ENCODE results near the gene TNRC6A.

DNA sequence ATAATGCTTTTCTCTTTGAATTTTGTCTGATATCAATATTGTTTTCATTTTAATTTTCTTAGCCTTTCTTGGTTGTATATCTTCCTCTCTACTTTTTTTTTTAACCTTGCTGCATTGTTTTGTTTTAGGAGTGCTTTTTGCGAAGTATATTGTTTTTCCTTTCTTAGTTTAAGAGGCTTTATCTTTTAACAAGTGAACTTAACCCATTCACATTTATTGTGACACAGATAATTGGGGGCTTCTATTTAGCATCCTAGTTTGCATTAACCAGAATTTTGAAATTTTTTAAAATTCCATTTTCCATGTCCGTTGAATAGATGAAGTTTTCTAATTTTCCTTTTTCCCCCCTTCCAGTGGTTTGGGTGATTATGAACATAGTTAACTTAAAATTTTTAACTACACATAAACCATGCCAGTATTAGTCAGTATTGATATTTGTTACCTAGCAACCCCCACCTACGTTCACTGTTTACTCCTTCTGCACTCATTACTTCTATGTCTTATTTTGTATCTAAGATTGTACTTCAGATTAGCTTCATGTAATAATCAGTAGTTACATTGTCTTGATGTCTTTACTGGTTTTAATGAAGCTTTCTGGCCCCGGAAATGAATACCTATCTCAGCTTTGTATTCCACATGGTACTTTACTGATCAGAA is 44.4 kb downstream of the TNRC6A start:
- TF ChIP-seq, protein P1, sequence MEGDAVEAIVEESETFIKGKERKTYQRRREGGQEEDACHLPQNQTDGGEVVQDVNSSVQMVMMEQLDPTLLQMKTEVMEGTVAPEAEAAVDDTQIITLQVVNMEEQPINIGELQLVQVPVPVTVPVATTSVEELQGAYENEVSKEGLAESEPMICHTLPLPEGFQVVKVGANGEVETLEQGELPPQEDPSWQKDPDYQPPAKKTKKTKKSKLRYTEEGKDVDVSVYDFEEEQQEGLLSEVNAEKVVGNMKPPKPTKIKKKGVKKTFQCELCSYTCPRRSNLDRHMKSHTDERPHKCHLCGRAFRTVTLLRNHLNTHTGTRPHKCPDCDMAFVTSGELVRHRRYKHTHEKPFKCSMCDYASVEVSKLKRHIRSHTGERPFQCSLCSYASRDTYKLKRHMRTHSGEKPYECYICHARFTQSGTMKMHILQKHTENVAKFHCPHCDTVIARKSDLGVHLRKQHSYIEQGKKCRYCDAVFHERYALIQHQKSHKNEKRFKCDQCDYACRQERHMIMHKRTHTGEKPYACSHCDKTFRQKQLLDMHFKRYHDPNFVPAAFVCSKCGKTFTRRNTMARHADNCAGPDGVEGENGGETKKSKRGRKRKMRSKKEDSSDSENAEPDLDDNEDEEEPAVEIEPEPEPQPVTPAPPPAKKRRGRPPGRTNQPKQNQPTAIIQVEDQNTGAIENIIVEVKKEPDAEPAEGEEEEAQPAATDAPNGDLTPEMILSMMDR (conservative IDR thresholded peaks at IDR 0.05; ENCODE audit: low read depth, low read length), result no peak
- TF ChIP-seq EZH2phosphoT487 (IDR thresholded peaks at IDR 0.05; ENCODE audit: borderline replicate concordance, low read length), result no peak

Measured in PC-3 (cell line).